ENCODE data around the gene B4GALNT3. TPM values are rescaled to one million over a fixed set of nuclear protein-coding genes. Genes with fewer than 3 reads are reported as not detected.

Gene B4GALNT3
- total RNA-seq, 2 experiments from 2014 or later = 3.4 to 5.4 TPM

- H2AFZ ChIP-seq (ENCODE audit: low read length) = no peak overlapping the region
- no peaks in the 10 kb centered on the region for H3K9me3 ChIP-seq (ENCODE audit: low read length)
- ChIA-PET CTCF (ENCODE audit: unreplicated experiment) (no interaction called here), POLR2A (interaction anchor here (0.7 kb wide), 1 partner anchor 35 kb away, joined by 4 read pairs; no protein-coding TSS in a partner anchor)
- H3K27ac ChIP-seq (ENCODE audit: low read depth, low read length, poor library complexity, severe bottlenecking) = no peak overlapping the region
- no peaks in the 10 kb centered on the region for H4K20me1 ChIP-seq (ENCODE audit: insufficient read depth, low read length)
- DNase-seq (ENCODE audit: low spot score) = no peak
- H3K79me2 ChIP-seq (ENCODE audit: insufficient read depth, low read depth, low read length) = no peaks in the 10 kb centered on the region
- no peak overlapping the region for H3K4me2 ChIP-seq (ENCODE audit: low read length)
- no peak overlapping the region for H3K4me3 ChIP-seq (ENCODE audit: low read depth, low read length, poor library complexity, severe bottlenecking)
- intact Hi-C loops (cut with micrococcal nuclease; ENCODE audit: unreplicated experiment) = no loop called here
- no peaks in the 10 kb centered on the region for H3K36me3 ChIP-seq (ENCODE audit: insufficient read depth, low read length)
- peaks cover 3% of the 10 kb centered on the region for H3K4me1 ChIP-seq (ENCODE audit: insufficient read depth, low read length, poor library complexity, severe bottlenecking)
- no peaks in the 10 kb centered on the region for H3K9me2 ChIP-seq (ENCODE audit: insufficient read depth, low read length)
- no peak for TF ChIP-seq EZH2phosphoT487 (IDR thresholded peaks at IDR 0.05; ENCODE audit: borderline replicate concordance, low read depth, low read length)
- no peak for TF ChIP-seq CTCF (conservative IDR thresholded peaks at IDR 0.05; ENCODE audit: low read length)
- BruUV-seq (replicated peaks) = no TSS peak
These were observed 15.5 kb downstream of the B4GALNT3 start for GRCh38 chr12:475286-475685.

GRCh38 chr12:479161-479560, 19.4 kb downstream of the B4GALNT3 start:
- Histone ChIP-seq H3K4me3 (ENCODE audit: low read depth, low read length, poor library complexity, severe bottlenecking) (no peak overlapping the region), H4K20me1 (ENCODE audit: insufficient read depth, low read length) (no peaks in the 10 kb centered on the region), H3K9me3 (ENCODE audit: low read length) (no peaks in the 10 kb centered on the region), H3K27ac (ENCODE audit: low read depth, low read length, poor library complexity, severe bottlenecking) (no peak overlapping the region), H3K4me2 (ENCODE audit: low read length) (no peak overlapping the region), H3K79me2 (ENCODE audit: insufficient read depth, low read depth, low read length) (no peaks in the 10 kb centered on the region), H3K9me2 (ENCODE audit: insufficient read depth, low read length) (no peaks in the 10 kb centered on the region), H3K4me1 (ENCODE audit: insufficient read depth, low read length, poor library complexity, severe bottlenecking) (peaks cover 3% of the 10 kb centered on the region), H3K36me3 (ENCODE audit: insufficient read depth, low read length) (no peaks in the 10 kb centered on the region), H2AFZ (ENCODE audit: low read length) (no peak overlapping the region)
- intact Hi-C loops (cut with micrococcal nuclease; ENCODE audit: unreplicated experiment) = no loop called here
- TF ChIP-seq CTCF (conservative IDR thresholded peaks at IDR 0.05; ENCODE audit: low read length) = no peak
- no peak for TF ChIP-seq EZH2phosphoT487 (IDR thresholded peaks at IDR 0.05; ENCODE audit: borderline replicate concordance, low read depth, low read length)
- no peak for DNase-seq (ENCODE audit: low spot score)
- ChIA-PET CTCF (ENCODE audit: unreplicated experiment) (no interaction called here), POLR2A (no interaction called here)
- BruUV-seq (replicated peaks) = no TSS peak

- H3K9me3 ChIP-seq (ENCODE audit: low read length) = no peaks in the 10 kb centered on the region
- H4K20me1 ChIP-seq (ENCODE audit: insufficient read depth, low read length) = no peaks in the 10 kb centered on the region
- no peak for DNase-seq (ENCODE audit: low spot score)
- no peaks in the 10 kb centered on the region for H3K79me2 ChIP-seq (ENCODE audit: insufficient read depth, low read depth, low read length)
- BruUV-seq (replicated peaks) = no TSS peak
- H3K27ac ChIP-seq (ENCODE audit: low read depth, low read length, poor library complexity, severe bottlenecking) = no peak overlapping the region
- no peak overlapping the region for H3K4me3 ChIP-seq (ENCODE audit: low read depth, low read length, poor library complexity, severe bottlenecking)
- CTCF ChIA-PET (ENCODE audit: unreplicated experiment) = no interaction called here
- H3K4me2 ChIP-seq (ENCODE audit: low read length) = no peak overlapping the region
- TF ChIP-seq EZH2phosphoT487 (IDR thresholded peaks at IDR 0.05; ENCODE audit: borderline replicate concordance, low read depth, low read length) (no peak), CTCF (conservative IDR thresholded peaks at IDR 0.05; ENCODE audit: low read length) (no peak)
- no peaks in the 10 kb centered on the region for H3K4me1 ChIP-seq (ENCODE audit: insufficient read depth, low read length, poor library complexity, severe bottlenecking)
- POLR2A ChIA-PET = interaction anchor here (0.5 kb wide), 1 partner anchor 12 kb away, joined by 3 read pairs; no protein-coding TSS in a partner anchor
- intact Hi-C loops (cut with micrococcal nuclease; ENCODE audit: unreplicated experiment) = no loop called here
- no peak overlapping the region for H2AFZ ChIP-seq (ENCODE audit: low read length)
- no peaks in the 10 kb centered on the region for H3K9me2 ChIP-seq (ENCODE audit: insufficient read depth, low read length)
- no peaks in the 10 kb centered on the region for H3K36me3 ChIP-seq (ENCODE audit: insufficient read depth, low read length)
These were observed 21.4 kb downstream of the B4GALNT3 start for GRCh38 chr12:480831-481816.

Measured in OCI-LY7 (cell line).